ENCODE measurements around the gene CNPY1.
A peak's percentile ranks its signal among the peaks of the same experiment; 100 is the strongest.

Gene CNPY1

DNA sequence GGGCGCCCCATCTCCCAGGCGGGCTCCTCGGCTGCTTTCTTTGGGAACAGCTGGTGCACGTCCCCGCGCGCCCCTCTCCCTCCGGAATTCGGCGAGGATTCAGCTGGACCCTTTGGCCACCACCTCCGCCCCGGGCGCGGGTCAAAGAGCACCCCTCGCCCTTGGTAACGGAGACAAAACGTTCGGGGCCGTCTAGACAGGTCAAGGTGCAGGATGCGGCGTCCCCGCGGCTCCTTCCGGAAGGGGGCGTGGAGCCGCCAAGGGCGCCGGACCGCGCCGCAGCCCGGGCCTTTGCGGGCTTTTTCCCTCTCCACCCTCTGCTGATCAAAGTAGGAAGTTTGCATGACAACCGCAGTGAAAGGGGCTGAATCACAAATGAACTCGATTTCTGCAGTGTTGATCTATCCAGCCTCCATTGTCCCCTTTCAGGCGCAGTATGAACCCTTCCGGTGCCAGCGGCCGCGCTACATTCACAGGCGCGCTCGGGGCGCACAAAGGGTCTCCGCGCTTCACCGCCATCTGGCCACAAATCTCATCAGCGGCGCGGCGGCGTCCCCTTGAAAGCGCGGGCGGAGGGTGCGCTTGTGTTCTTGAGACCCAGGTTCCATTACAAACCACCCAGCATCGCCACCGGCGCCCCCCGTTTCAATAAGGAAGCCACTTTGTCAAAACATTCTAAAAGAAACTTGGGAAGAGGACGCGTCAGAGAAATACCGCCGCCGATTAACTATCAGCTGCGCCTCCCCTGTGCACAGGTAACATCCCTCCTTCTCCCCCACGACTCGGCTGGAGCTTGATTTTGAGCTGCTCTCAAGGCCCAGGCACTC, 36.4 kb downstream of the CNPY1 start:
- DNase-seq, result no peak

GRCh38 chr7:155509359-155509724, 37.0 kb downstream of the CNPY1 start:
- no peak for DNase-seq

GRCh38 chr7:155508376-155509358, 37.7 kb downstream of the CNPY1 start:
- no peak for DNase-seq

DNA sequence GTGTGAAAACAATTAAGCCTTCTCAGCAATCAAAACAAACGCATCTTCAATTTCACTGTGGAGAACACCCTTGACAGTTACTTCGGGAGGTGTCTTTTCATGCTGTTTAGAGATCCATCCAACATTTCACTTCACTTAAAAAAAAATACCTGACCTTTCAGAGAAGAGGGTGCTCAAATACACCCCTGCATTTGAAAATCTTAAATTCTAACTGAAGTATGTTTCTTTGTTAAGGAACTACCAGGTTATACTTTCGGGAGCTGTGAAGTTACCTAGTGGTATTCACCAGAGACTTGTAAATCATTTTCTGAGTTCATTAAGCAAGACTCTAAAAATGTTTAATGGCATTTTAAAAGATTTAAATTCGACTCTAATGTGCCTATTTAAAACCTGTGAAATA, 38.8 kb downstream of the CNPY1 start:
- no peak for DNase-seq

DNA sequence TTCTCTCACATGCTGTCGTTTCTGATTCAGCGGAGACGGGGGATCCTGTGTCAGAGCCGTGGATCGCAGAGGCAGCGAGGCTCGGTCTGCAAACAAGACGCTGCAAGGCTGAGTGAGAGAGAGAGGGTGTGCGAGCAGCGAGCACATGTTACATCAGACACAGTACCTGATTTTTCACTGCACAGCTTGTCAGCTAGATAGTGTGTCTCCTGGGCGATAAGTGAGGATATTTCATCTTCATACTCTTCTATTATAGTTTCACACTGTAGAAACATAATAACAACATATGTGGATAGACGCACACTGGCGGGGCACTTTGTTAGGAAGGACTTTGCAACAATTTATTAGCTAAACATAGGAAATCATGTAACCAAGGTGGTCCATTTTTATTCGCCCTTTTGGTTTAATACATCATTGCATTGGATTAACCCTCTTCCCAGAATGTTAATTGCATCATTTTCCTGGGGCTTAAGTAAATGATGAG, 39.5 kb downstream of the CNPY1 start:
- DNase-seq, result peak; percentile 40

GRCh38 chr7:155505422-155505793, 41.0 kb downstream of the CNPY1 start:
- no peak for DNase-seq

GRCh38 chr7:155497149-155497901, 49.0 kb downstream of the CNPY1 start:
- DNase-seq, result no peak

- no peak for DNase-seq
Measured at GRCh38 chr7:155496267-155497005, 49.9 kb downstream of the CNPY1 start.

- DNase-seq, result no peak
Measured at GRCh38 chr7:155495440-155496248, 50.7 kb downstream of the CNPY1 start.

DNA sequence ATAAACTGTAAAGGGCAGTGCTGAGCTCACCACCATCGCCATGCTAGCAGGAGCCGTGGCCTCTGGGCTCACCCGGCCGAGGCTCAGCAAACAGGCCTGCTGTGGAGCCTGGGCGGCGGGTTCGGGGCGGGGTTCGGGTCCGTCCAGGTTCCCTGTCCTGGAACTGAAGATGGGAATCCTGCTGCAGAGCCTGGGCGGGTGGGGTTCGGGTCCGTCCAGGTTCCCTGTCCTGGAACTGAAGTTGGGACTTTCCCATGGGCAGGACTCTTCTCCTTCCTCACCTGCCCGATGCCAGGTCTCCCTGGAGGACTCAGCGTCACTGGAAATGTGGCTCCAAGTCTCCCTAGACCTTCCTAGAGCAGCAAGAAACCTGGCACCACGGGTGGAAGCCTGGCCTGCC, 51.8 kb downstream of the CNPY1 start:
- no peak for DNase-seq

DNA sequence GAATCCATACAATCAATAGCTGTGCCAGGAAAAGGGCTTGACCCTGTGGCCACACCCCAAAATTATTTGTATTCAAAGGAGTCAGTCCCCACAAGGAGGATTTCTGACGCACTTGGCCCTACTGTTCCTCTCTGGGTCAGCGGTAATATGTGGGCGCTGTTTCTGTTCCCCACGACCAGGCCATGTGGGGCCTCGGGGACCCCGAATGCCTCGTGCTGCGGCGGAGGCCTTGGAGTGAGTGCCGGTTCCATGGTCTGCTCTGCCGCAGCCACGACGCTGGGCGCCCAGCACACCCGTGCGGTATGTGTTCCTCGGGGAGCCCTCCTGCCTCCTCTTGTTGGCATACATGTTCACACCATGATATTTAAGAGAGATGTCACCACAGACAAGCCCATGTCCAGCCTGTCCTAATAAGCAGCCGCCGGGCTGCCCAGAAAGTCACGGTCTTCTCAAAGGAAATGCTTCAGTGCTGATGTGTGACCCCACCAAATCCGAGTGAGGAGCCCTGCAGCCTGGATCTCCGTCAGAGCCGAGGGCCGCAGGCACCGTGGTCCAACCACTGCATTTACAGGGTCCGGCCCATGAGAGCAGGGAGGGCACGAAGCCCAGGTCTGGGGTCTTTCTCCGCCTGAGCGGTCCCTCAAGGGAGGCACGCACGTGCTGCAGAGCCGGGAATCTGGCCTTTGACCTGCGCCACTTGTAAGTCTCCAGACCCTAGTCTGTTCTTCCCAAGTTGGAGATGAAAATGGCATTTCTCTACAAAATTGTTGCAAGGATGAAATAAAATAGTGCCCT, 52.4 kb downstream of the CNPY1 start:
- DNase-seq, result no peak

GRCh38 chr7:155491812-155492211, 54.5 kb downstream of the CNPY1 start:
- no peak for DNase-seq

DNA sequence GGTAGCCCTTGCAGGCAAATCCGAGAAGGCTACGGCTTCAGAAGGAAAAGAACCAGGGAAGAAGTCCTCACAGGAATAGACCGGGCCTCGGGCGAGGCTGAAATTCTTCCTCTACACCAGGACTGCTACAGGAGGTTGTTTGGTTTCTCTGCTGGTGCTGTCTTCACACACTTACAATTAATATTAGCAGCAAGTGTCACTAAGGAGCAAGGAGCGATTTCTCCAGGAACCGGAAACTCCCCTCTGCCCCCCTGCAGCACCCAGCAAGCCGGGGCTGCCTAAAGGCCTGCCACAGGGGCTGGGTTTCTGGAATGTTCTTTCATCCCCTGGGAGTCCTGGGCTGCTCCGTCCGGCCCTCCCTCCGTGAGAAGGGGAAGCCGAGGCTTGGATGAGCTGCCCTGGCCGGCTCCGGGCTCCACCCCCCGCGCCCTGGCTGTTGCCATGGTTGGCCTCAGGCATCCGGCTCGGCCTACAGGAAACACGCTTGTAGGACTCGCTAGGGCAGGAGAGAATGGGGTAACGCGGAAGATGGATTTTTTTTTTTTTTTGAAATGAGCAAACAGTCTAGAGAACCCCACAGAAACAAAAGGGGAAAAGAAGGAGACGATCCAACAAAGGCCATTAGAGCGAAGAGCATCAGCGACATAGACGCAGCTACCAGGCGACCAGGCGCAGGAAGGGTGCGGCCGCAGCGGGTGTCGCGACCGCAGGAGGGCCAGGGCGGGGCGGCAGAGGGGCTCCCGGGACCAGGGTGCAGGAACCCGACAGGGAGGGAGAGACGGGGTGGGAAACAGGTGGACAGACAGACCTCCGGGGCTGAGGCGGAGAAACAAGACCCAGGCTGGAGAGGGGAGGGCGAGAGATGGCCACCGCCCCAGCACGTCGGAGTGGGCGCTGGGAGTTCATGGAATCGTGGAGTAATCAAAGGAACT, 55.4 kb downstream of the CNPY1 start:
- peak; percentile 61 for DNase-seq

GRCh38 chr7:155489862-155490696, 56.3 kb downstream of the CNPY1 start:
- no peak for DNase-seq

DNA sequence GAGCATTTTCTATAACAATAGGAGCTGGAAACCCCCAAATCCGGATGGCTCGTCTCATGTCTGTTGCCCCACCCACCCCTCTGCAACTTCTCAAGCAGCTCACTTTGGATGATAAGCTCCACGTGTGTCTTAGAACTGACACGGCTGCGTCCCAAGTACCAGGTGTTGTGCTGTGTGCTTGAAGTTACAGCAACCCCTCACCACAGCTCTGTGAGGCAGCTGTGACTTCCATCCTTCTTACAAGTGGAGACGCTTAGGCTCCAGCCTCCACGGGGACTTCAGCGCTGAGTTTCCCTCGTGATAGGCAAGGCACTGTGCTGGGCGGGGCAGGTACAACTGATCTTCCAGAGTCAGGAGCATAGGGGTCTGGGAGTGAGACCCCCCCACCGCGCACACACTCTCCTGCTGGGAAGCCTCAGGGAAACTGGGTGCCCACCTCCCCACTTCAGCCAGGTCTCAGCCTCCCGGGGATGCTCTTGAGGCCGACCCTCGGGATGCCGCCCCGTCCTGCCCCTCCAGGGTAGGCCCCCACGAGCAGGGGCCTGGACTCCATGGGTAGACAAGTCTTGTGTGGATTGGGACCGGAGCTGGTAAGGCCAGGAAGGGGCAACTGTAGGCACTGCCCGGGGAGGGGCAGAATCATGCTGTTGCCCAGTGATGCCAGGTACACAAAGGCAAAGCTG, 57.1 kb downstream of the CNPY1 start:
- DNase-seq, result no peak

DNA sequence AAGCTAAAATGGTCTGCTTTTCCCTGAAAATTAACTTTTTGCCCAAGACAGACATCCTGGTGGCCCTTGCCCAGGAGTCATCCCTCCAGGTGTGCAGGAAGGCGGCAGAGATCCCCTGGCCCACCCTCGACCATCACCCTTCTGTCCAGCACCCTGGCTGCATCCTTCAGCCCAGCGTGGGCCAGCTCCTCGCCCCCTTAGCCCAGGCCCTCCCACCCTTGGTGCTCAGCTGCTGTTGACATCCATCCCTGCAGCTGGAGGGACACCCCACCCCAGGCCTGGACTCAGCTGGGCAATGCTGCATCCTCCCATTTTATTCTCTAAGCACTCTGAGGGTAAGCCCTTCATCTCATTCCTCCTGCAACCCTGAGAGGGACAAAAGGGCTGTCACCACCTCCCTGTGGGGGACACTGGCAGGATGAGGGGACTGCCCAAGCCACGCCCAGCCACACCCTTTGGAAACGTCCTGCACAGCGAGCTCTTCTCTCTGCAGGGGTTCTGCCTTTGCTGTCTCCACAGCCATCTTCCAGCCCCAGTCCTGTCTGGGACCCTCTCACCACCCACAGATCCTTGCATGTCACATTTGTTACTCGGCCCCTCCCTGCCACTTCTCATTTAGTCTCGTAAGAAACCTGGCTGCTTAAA, 57.8 kb downstream of the CNPY1 start:
- DNase-seq, result no peak

All from right hindlimb (tissue), 1 donor.